GM21786 (cell line): Measurements from ENCODE around the gene PPP1R14D.

Experiments used
- ATAC-seq: cut with Tn5 transposase; IDR thresholded peaks from one replicate; pipeline ENCODE4 v1.9.1; 2021; ENCODE audit not compliant: unreplicated experiment

PPP1R14D gene

DNA sequence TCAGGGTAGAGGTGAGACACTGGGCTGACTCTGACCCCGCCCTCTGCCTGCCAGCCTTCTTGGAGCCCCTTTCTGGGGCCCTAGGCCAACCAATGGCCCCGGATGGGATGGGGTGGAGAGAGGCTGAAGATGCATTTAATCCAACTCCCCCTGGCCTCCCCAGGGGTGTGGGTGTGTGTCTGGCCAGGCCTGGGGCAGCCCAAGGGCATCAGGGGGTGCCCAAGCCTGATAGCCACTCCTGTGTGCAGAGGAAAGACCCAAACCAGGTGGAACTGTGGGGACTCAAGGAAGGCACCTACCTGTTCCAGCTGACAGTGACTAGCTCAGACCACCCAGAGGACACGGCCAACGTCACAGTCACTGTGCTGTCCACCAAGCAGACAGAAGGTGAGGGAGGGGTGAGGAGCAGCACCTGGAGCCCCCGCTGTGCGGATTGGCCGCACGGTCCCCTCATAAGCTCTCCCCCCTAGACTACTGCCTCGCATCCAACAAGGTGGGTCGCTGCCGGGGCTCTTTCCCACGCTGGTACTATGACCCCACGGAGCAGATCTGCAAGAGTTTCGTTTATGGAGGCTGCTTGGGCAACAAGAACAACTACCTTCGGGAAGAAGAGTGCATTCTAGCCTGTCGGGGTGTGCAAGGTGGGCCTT, 24.9 kb upstream of the PPP1R14D start:
- ATAC-seq: no peak

DNA sequence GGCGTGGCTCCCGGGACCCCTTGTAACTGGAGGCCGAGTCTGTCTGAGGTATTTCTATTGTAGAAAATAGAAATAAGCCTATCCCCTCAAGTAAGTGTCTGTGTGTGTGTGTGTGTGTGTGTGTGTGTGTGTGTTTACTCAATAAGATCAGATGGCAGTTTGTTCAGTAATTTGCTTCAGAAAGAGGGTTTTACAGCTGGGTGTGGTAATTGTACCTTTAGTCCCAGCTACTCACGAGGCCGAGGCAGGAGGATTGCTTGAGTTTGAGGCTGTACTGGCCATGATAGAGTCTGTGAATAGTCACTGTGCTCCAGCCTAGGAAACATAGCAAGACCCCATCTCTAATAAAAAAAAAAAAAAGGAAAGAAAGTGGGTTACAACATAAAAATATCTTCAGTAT, 24.0 kb upstream of the PPP1R14D start:
- no peak for ATAC-seq

DNA sequence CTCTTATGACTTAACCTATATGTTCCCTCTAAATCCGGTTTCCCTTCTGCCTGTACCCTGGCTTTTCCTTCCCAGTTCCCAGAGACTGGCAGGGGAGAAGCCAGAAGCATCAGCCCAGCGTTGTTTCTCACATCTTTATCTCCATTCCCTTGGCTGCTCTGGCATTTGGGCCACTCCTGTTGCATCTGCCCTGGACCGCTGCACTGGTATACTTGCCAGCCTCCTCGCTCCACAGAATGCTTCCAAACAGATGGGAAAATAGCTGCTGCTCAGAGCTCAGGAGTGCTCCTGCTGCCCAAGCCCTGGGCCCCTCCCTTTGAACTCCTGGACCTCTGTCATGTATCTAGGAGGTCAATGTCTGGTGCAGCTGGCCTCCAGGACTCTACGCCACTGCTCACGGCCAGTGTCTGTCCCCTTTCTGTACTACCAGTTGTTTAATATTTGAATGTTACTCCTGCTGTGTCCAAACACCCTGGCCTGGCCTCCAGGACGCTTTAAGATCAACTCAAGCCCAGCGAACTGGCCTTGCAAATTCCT, 22.1 kb upstream of the PPP1R14D start:
- ATAC-seq: no peak

DNA sequence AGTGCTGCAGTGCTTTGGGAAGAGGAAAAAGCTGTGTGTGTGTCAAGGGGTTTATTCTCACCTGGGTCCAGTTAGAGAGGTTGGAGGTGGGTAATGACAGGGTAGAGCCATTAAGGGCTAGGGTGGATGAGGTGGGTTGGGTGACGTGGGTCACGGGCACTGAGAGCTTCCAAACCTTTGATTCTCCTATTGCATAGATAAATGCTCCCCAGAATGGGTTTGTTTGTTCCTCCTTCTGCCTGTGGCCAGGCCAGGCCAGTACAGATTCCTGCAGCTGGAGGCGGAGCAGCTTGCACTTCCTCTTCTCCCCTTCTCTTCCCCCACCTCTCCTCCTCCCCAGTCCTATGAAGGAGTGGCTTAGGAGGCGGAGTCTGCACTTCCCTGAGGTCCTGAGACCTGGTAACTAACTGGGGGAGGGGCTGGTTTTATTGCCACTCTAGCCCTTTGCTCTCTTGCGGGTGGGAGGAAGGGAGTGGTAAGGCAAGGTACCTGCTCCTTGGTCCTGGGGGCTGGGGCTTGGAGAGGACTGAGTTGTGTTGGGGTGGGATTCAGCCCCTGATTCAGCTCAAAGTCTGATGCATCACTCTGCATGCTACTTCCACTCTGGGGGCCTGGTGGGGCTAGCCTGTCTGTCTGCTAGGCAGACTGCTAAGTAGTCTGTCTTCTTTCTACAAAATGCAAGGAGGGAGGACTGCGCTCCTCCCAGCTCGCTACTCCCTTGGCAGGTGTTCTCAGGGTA, 18.9 kb upstream of the PPP1R14D start:
- peak; percentile 71 for ATAC-seq

DNA sequence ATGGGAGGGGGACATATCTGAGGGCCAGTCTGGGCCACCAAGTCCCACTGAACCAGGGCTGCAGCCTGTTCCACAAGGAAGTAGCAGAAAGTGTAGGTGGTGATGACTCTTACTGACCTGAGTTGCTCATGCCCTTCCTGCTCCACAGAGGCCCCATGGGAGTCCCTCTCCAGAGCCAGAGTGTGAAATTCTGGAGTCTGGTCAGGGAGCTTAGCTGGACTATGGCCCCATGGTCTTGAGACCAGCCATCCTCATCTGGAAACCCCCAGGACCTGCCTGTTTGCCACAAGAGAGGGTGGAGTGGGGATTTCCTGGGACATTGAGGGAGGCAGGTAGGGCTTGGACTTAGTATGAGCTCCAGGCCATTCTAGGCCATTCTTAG, 18.3 kb upstream of the PPP1R14D start:
- peak; percentile 5 for ATAC-seq

DNA sequence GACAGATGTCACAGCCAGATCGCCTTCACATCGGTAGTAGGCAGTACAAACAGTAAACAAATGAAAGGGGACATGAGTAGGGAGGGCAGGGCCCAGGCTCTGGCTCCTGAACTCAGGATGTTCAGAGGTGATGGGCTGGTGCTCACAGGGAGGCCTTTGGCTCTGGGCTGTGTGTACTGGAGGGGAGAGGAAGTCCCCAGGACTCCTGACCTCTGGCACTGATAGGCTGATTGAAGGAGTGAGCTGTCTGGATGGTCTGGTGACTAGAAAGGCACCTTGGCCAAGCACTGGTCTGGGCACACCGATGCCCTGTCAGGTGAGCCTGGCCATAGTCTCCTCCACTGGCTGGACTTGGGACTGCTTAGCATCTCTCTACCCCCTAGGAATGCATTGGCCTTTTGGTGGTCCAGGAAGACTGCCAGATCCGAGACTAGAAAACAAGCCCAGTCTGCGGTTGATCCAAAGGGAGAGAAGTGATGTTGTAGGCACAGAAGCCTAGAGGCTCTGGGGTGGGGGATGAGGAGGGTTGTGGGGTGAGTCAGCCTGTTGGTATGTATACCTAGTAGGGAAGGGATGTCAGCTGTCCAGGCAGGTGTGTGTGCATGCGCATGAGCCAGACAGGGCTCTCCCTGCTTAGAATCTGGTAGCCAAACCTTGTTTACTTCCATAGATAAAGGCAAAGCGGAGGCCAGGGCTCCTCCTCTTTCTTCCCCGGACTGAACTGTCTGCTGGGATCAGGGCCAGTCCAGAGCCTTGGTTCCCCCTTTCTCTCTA, 17.2 kb upstream of the PPP1R14D start:
- no peak for ATAC-seq

DNA sequence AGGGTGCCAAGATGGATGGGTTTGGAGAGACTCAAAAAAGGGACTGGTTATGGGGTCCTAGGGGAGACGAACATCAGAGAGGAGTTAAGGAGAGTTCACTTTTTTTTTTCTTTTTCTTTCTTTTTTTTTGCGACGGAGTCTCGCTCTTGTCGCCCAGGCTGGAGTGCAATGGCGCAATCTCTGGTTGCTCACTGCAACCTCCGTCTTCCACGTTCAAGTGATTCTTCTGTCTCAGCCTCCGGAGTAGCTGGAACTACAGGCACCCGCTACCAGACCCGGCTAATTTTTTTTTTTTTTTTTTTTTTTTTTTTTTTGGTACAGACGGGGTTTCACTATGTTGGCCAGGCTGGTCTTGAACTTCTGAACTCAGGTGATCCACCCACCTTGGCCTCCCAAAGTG, 16.5 kb upstream of the PPP1R14D start:
- ATAC-seq: no peak

DNA sequence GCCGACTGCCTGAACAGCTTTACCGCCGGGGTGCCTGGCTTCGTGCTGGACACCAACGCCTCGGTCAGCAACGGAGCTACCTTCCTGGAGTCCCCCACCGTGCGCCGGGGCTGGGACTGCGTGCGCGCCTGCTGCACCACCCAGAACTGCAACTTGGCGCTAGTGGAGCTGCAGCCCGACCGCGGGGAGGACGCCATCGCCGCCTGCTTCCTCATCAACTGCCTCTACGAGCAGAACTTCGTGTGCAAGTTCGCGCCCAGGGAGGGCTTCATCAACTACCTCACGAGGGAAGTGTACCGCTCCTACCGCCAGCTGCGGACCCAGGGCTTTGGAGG, 16.2 kb upstream of the PPP1R14D start:
- ATAC-seq: no peak

DNA sequence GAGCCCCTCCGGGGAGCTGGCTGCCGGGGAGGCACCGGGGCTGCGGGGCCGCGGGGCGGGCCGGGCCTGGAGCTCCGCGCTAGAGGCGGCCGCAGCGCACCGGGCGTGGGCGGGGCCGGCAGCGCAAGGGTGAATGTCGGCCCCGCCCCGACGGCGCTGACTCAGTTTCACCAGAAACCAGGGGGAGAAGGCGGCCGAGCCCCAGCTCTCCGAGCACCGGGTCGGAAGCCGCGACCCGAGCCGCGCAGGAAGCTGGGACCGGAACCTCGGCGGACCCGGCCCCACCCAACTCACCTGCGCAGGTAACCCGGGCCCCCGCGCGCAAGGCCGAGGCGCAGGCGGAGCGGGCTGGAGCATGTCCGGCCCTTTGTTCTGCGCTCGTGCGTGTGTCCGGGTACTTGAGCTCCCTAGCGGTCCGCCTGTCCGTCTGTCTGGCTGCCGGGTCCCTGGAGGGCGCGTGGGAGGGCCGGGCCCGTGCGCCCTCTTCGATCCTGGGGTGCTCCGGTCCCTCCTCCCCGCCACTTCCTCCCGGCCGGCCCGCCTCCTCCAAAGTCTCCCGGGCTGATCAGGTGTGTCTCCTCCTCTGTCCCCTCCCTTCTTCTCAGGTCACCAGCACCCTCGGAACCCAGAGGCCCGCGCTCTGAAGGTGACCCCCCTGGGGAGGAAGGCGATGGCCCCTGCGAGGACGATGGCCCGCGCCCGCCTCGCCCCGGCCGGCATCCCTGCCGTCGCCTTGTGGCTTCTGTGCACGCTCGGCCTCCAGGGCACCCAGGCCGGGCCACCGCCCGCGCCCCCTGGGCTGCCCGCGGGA, 15.6 kb upstream of the PPP1R14D start, which contains the start of gene SPINT1:
TSS of gene SPINT1 (plus strand) at position 164 of the 811 bp plus-strand sequence. CDS start at position 671, 507 bp downstream.
- no peak for ATAC-seq

DNA sequence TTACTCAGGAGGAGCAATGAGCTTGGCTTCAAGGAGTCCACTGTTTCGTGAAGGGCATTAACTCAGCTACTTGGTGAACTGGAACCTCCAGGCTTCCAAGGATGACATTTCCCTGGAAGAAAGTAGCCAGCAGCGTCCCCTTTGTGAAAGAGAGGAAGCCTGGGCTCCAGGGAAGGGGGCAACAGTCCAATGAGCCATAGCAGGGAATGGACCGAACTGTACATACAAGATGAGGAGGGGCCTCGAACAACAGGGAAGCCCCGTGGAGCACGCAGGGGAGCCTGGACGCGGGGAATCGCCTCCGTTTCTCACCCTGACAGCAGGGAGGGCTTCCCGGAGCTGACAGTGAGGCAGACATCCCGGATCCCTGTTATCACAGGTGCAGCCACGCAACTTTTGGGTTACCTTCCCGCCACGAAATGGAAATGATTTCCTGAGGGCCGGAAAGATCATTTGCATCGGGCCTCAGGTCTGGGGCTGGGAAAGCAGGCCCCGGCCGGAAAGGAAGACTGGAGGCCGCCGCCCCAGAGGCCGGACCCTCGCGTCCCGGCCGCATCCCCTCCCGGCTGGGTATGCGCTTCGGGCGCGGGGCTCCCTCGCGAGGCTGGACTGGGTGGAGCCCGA, 14.9 kb upstream of the PPP1R14D start:
- ATAC-seq: no peak

DNA sequence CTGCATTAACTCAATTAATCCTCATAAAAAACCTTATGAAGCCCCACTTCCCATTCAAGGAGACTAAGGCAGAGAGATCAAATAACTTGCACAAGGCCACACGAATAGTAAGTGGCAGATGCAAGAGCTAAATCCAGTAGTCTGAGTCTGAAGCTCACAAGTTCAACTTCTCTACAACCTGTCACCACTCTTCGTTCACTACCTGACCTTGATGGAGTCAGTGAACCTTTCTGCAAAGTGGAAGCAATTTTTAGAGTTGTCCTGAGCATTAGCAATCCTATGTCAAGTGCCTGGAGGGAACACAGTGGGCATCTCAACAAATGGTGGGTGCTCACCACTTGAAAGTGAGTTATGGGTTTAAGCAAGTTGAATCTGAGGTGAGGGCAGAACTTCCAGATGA, 13.2 kb upstream of the PPP1R14D start:
- no peak for ATAC-seq

DNA sequence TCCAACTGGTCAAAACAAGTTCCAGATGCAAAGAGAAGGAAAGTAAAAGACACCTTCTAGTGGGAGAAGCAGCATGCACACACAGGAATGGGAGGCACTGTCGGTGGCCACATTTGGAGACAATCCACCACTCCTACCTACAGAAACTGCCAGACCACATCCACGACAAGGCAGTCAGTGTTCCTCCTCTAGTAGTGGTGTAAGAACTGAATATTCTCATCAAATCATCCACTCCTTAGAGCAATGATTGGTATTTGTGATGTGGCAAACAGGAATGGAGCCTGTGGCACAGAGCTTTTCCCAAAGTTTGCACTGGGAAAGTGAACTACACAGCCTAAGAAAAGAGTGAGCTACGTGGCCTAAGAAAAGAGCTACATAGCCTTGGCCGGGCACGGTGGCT, 10.2 kb upstream of the PPP1R14D start:
- no peak for ATAC-seq

DNA sequence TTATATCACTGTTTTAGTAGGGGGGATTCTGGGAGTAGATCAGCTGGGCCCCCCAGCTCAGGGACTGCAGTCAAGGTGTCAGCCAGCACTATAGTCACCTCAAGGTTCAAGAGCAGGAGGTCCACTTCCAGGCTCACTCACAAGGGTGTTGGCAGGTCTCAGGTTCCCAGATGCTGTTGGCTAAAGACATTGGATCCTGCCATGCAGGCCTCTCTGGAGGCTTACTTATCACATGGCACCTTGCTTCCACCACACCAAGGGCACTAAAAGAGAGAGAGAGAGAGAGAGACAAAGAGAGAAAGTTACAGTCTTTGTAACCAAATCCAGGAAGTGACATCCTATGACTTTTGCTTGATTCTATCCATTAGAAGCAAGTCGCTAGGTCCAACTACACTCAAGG, 7.5 kb upstream of the PPP1R14D start:
- no peak for ATAC-seq

DNA sequence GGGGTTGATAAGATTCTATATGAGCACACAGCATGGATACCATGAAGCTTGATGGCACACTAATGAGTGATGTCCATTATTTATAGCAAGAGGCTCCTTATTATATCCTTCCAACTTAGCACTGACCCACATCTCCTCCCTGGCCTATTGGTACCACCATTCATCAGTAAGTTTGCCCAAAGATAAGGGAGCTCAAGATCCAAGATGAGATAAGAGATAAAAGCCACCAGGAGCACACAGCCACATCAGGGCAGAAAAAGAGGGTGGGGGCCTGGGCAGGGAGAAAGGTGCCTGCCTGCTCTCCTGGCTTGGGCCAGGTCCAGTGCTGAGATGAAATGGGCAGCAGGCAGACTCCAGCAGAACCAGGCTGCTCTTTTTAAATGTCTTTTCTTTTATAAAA, 4.4 kb upstream of the PPP1R14D start:
- no peak for ATAC-seq

DNA sequence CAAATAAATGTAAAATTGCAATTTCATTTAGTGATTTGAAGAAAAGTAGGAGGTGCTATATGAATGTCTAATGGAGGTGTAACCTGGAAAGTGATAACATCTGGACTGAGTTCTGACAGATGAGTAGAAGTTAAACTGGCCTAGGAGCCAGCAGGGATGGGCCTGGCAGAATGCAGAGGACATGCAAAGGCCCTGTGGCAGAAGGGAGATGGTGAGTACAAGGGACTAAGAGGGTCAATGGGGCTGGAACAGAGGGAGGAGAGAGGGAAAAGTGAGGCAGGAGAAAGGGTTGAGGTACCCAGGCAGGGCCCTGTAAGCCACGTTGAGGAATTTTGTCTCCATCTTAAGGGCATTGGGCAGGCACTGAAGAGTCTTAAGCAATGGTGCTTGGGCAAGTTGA, 3.4 kb upstream of the PPP1R14D start:
- ATAC-seq: no peak

DNA sequence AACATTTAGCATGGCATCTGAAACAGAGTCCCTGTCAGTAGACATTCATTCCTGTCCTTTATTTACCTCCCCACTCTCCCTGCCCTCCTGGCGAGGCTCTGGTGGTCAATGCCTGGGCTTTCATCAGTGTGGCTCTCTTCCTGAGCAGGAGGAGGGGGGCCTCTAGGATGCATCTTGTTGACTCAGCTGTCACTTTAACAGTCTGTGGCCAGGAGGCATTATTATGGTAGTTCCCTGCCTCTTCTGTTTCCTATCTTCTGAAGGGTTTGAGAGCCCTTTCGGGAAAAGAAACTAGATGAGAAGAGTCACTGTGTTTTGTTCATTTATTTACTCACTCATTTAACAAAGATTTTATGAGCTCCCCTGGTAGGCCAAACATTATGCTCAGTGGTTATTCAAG, 2.4 kb upstream of the PPP1R14D start:
- no peak for ATAC-seq

DNA sequence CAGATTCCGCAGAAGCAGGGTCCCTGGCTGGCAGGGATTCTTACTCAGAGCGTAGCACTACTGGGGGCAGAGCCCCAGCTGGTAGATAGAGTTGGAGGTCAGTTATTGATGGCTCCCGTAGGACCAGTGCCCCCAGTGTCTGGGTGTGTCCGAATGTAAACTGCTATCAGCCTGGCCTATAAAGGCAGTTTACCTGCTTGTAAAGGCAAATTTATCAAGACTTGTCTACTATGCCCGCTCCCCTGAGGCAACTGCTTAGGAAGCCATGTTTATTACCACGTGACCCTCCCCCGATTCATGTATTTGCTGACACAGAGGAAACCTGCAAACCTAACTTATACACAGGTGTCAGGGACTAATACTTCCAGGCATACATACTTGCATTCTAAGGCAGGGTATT, 607 bp upstream of the PPP1R14D start:
- ATAC-seq: no peak

DNA sequence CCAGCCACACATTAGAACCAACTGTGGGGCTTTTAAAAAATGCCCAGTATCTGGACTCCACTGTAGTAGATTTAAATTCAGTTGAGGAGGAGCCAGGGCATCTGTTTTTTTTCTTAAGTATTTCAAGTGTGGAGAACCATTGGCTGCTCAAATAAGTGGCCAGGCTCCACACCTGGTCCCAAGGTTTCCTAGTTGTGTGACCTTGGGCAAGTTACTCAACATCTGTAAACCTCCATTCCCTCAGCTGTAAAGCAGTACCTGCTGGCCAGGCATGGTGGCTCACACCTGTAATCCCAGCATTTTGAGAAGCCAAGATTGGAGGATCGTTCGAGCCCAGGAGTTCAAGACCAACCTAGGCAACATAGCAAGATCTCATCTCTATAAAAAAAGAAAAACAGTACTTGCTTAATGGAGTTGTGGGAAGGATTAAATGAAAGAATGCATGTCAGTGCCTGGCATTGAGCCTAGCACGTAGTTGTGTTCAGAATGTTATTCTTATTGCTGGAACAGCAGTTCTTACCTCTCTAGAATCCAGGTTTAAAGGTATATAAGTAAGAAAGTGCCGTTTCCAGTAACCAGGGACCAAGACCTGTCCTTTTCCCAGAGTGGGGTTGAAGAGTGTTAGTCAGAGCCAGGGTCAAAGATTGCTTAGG, 2.0 kb downstream of the PPP1R14D start:
- no peak for ATAC-seq

DNA sequence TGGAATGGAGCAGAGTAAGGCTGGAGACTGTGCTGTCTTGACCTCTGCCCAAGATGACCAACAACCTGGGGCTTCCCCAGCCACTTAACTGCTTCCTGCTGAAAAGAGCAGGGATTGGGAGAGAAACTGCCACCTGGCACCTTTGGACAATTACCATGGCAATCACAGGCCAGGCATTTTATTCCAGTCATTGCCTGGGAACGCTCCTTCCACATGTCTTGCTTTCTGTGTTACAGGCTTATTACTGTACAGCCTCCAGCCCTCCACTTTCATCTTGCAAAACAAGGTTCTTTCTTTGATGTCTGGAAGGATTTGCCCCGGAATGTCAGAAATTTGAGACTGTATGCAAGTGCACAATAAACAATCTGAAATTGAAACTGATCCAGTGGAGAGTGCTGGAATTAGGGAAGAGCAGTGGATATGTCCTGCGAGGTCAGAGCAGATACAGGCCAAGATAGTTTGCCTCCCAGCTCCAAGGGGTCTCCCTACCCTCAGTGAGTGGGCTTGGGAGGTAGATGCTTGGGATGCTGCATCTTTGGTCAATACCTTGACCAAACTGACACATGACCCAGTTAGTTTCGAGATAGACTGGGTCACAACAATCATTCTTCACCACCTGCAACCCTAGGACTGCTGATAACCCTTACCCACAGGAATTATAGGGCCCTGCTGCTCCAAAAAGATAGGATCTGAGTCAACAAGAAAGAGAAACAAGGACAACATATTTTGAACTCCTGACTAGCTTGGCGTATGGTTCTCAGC, 2.7 kb downstream of the PPP1R14D start:
- ATAC-seq: no peak
